Right ventricle myocardium superior (tissue), 1 donor: ENCODE data around the gene GPR84. TPM values are rescaled to one million over a fixed set of nuclear protein-coding genes. Genes with fewer than 3 reads are reported as not detected.
A peak's percentile ranks its signal among the peaks of the same experiment; 100 is the strongest.
"Not testable (repeated sequence)": the region's sequence is repeated elsewhere in the genome, so short reads cannot be mapped to it uniquely, and the experiment has no call there.

Source experiments
- ATAC-seq: fragments of 200-7000 bp; cut with Tn5 transposase; one replicate; pipeline ENCODE4 v1.9.1; 2020; ENCODE audit warnings: mild to moderate bottlenecking; ENCODE audit not compliant: poor library complexity
- DNase-seq: peaks from one replicate; pipeline ENCODE4 v3.0.0-alpha.2; 2020
- intact Hi-C: fragments of 100-400 bp; cut with DNase I; formaldehyde crosslinking; loops from one replicate; pipeline ENCODE4 v1.11.2; 2022
- total RNA-seq: library from RNA; stranded (reverse); fragmentation: NEBNext Ultra II Directional; extraction: Animal tissue kit (Norgen Biotek cat#: 25700); gene quantifications from one replicate; pipeline ENCODE4 v1.2.1, GENCODE V29; 2021
- donor health status: DM: no; HTN: yes; CAD: no; lungs with severe emphysema.

Gene GPR84
- total RNA-seq, 1 donor from 2014 or later, result not detected

DNA sequence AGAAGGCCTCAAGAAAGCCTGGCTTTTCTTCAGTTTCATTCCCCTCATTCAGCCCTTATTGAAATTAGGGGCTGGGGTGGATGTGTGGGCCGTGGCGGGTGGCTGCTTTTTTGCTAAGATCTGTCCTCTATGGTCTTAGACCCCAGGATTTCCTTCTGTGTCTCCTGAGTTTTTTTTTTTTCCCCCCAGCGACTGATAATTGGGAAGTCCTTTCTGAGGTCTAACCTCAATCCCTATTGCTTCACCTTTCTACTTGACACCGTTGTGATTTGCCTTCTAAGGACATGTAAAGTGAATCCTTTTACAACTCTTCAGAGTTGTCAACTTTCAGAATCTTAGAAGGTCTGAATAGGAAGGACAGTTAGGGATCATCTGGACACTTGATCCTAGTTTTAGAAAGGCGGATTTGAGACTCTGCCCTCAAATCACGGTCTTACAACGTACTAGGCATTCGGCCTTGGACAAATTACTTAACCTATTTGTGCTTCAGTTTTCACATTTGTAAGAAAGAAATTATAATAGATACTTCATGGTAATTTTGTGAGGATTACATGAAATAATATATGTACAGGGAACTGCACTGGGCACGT is 4.4 kb downstream of the GPR84 start:
- no peak for ATAC-seq
- no peak for DNase-seq
- intact Hi-C loops, result loop anchor here (5.0 kb wide), 2 partner anchors 68 to 143 kb away; no protein-coding TSS in a partner anchor

DNA sequence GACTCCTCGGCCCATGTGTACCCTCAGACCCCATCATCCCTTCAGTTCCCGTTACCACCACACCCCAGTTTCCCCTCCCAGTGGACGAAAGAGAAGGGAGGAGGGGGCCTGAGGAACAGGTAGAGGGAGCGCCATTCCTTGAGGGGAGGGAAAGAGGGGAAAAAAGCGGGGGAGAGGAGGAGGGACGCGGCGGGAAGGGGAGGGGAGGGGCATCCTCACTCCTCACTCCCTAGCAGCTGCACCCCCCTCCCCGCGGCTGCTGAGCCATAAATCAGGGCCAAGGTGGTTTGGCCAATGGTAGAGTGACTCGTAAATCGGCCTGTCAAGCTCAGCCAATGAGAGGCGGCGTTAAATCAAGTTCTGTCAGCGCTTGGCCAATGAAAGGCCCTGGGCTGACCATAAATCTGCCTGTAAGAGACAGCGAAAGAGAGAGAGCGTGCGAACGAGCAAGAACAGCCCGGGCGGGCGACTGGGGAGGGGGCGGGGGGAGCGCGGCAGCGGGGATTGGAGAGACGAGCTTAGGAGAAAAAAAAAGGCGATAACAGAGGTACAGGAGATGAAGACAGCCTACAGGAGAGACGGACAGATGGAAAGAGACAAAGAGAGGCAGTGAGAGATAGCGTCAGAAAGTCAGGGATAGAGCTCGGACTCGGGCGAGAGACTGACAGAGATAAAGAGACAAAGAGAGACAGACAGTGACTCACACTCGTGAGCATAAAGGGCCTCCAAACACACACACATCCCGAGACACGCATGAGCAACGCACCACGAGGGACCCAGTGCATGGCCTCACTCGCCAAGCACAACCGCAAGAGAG is 5.1 kb downstream of the GPR84 start:
- intact Hi-C loops, result loop anchor here (5.0 kb wide), 1 partner anchor 67 kb away; no protein-coding TSS in a partner anchor
- DNase-seq, result peak; percentile 97
- ATAC-seq, result peak; percentile 97

DNA sequence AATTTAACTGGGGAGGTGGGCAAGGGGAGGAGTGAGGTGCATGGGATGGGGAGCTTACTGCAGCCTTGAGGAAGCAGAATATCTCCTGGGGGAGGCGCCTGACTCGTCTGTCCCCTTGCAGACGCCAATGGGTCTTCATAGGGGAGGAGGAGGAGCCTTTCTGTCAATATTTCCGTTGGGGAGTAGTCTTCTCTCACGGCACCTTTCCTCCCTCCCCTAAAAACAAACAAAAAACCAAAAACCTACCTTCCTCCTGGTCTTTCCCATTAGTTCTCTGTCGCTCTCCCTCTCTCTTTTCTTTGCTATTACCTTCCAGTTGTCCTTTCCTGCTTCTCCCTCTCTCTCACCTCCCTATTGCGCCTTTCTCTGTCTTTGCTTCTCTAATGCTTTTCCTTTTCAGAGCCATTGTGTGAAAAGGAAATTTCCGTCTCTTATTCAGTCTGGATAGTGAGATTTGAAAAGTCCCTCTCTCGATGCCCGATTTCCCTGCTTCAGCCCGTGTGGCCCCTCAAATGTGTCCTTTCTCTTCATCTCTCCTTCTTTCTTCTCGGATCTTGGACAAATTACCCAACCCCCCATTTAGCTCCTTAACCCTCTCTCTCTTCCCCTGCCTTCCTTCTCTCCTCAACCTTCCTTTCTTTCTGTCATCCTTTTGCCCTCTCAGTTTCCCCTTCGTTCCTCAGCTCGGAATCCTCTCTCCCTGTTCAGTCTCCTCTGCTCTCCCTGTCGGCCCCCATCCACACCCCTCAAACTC is 5.9 kb downstream of the GPR84 start:
- intact Hi-C loops, result loop anchor here (5.0 kb wide), 1 partner anchor 66 kb away; no protein-coding TSS in a partner anchor
- no peak for ATAC-seq
- DNase-seq, result no peak

DNA sequence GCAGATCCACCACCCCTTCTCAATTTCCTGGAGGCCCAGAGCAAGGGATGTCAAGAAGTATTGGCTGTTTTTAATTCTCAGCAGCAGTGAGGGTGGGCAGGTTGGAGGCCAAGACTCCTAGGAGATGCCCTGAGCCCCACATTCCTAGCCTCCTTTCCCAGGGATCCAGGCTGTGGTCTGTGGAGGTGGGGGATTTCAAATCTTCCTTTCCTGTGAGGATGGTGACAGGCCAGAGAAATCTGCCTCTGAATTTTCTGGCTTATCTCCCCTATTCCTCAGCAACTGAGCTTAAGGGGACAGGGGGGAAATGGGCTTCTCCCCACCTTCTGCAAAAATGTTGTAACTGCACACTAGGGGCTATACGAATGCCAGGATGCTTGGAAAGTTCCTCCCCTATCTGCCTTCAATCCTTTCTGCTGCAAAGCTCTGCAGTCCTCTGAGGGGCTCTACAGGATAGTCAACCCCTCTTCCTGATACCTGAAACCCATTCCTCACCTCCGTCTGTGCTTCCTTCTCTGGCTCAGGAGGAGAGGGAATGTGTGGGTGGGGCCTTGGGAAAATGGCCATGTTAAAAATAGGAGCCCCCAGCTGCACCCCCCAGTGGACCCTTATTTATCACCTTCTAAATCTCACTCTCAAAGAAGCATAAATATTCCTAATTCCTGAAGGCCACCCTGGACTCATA is 6.6 kb downstream of the GPR84 start:
- DNase-seq, result no peak
- intact Hi-C loops, result loop anchor here (5.0 kb wide), 1 partner anchor 65 kb away; no protein-coding TSS in a partner anchor
- no peak for ATAC-seq

DNA sequence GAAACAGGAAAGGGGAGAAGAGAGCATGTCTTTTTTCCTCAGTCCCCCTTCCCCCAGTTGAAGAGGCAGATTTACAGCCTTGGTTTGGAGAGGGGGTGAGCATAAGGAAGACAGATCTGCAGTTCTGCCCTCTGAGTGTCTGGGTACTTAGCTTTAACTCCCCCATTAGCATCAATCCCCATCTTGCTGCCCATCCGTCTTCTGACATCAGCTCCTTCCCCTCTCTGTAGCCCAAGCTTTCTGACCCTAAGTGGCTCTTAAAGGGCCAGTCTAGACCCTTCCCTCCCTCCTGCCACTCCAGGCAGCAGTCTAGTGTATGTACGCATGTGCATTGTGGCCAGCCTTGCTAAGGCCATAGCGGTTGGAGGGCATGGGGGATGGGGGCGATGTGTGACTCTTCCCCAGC is 7.3 kb downstream of the GPR84 start:
- ATAC-seq (no peak), DNase-seq (no peak)
- intact Hi-C loops, result loop anchor here (5.0 kb wide), 1 partner anchor 65 kb away; no protein-coding TSS in a partner anchor

DNA sequence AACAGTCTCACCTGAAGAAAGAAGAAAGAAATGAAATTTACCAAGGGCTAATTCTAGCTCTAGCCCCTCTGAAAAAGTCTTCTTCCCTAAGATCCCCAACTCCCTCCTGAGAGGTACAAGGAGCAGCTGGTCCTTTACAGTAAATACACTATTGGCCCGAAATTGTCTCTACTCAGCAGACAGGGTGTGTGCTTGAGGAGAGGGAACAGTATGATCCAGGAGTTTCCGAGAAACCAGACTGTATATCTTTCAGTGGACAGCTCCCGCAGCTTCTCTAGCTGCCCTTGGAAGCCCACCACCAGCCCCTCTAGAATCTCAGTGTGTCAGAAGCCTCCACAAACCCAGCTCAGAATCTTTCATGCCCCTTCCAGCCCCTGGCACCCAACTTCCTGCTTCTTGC is 8.1 kb downstream of the GPR84 start:
- no peak for ATAC-seq
- intact Hi-C loops, result loop anchor here (5.0 kb wide), 1 partner anchor 64 kb away; no protein-coding TSS in a partner anchor
- DNase-seq, result no peak

DNA sequence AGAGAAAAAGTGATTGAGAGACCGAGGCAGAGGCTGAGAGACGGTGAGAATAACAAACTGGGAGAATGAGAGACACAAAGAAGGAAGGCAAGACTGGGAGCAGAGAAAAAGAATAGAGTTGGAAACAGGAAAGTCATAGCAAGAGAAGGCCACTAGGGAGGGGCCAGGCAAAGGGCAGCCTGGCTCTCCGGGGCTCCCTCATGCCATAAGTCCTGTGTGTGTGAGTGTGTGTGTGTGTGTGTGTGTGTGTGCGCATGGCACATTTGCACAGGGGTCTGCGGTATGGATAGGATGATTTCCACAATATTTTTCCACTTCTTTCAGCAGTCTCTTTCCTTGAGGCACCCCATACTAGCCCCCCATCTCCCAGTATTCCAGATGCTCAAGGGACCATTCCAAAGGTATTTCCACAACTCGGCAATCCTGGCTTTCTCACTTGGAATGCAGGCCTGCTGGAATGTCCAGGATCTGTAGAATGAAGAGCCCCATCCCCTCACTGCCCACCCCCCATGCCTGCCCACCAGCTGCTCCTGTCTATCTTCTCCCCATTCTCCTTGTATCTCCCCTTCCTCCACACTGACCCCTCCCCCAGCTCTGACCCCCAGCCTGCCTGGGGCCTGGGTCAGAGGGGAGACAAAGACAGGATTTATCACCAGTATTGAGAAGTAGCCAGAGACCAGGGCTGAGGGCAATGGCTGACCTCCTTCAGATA is 9.0 kb downstream of the GPR84 start:
- no peak for DNase-seq
- no peak for ATAC-seq
- intact Hi-C loops, result loop anchor here (5.0 kb wide), 1 partner anchor 63 kb away; no protein-coding TSS in a partner anchor

DNA sequence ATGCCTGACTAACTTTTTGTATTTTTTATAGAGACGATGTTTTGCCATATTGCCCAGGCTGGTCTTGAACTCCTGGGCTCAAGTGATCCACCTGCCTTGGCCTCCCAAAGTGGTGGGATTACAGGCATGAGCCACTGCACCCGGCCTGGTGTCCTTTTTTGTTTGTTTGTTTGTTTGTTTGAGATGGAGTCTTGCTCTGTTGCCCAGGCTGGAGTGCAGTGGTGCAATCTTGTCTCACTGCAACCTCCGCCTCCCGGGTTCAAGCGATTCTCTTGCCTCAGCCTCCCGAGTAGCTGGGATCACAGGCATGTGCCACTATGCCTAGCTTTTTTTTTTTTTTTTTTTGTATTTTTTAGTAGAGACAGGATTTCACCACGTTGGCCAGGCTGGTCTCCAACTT is 10.0 kb downstream of the GPR84 start:
- DNase-seq, intact Hi-C loops, ATAC-seq: not testable (repeated sequence)

DNA sequence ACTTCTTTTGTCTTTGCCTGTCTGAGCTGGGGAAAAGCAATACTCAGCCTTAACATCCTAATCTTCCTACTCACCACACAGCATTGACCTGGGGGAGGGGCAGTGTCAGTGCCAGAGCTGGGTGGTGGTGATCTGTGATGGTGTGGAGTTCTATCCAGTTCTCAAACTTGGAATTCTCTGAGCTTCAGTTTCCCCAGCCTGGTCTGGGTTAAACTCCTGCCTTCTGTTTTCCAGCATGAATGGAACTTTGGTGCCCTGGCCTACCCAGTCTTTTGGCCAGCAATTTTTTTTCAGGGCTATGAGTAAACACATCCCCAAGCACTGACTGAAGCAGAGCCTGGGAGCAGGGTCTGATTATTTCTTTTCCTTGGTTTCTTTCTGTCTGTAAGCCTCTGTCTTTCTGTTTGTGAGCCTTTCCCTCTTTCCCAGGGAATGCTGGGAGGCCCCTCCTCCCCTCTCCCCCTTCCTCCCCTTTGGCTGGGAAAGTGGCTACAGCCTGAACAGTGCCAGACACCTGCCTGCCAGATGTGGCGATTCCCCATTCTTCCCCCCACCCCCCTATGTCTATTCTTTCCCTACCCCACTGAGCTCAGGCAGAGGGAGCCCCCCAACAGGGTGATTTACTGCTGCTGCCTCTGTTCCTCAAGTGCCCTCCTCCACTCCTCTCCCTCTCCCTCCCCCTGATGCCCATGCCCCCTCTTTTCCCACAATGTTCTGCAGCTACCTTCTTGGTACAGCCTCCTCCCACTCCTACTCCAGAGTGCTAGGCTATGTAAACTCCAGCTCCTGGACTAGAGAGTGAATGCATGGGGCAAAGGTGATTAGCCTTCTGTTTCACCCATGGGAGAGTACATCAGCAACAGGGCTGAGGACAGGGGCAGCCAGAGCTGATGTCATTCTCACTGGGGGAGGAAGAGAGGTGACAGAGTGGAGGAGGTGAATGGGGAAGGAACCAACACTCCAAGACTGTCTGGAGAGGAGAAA is 11.1 kb downstream of the GPR84 start:
- intact Hi-C loops, result no loop called here
- DNase-seq (no peak), ATAC-seq (peak; percentile 48)

DNA sequence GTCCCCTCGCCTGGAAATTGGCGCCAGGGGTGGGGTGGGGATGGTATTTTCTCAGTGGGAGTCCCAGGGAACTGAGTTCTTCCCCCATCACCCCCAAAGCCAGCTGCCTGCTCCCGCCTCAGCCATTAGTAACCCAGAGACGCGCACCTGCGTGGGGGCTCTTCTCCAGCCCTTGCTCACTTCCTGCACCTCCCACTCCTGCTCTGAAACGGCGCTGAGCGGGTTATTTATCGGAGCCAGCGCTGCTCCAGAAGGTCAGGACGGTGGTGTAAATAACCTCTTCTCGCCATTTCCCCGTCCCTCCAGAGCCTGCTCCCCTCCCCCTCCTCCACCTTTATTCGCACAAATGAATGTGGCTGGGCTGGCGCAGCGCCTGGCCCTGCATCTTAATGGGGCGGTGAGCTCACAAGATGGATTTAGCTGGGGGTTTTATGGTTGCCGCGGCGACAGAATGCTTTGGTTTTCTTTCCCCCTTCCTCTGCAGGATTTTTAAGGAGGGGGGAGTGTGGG is 12.2 kb downstream of the GPR84 start:
- ATAC-seq, result peak; percentile 76
- intact Hi-C loops, result no loop called here
- DNase-seq, result peak; percentile 73

DNA sequence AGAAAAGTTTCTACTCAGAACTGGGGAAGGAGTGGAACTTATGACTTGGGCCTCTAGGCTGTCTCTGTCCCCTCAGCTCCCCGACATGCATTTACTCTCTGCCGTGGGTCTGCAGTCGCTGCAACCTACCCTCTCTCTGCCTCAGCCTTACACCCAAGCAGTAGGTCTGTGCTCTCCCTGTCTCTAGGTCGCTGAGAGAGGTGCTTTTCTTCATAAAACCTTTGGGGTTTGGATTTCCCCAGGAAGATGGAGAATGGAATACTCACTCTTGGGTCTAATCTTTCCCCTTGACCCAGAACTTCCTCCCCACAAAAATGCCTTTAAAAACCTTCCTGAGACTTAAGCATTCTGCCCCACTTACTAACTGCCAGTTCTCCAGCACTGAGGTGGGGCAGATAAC is 12.9 kb downstream of the GPR84 start:
- no peak for DNase-seq
- ATAC-seq, result no peak
- intact Hi-C loops, result no loop called here

DNA sequence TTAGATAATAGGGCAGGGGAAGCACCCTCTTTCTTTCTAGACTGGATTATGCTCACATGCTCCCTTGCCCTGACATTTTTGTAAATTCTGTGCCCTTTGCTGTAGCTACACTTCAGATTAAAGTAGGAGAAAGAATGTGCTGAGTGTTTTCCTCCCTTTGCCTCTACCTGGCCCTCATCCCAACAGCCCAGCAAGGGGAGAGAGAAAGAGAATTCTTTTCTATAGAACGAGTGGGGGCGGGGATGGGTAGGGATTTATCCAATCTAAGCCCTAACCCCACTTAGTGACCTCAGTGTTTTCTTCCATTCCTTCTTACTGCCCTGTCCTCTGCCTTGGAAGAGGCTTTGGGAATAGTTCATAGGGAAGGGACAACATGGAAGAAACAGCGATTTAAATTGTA is 13.5 kb downstream of the GPR84 start:
- no peak for DNase-seq
- intact Hi-C loops, result no loop called here
- ATAC-seq, result no peak

DNA sequence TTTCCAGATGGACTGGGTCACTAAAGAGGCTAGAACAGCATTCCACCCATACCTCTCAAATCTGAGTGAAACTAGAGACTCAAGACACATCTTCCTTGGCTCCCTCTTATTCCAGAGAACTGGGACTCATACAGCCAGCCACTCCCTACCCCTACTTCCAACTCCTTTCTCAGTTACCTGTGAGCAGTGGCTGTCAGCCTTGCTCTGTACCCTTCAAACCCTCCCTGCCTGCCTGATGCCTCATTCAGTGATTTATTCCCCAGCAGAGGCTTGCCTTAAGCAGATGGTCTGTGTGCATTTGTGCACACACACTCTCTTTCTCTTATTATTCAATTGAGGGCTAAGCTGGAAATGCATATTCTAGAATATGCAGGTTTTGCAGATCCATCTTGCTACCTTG is 14.6 kb downstream of the GPR84 start:
- intact Hi-C loops, result no loop called here
- no peak for DNase-seq
- ATAC-seq, result no peak

DNA sequence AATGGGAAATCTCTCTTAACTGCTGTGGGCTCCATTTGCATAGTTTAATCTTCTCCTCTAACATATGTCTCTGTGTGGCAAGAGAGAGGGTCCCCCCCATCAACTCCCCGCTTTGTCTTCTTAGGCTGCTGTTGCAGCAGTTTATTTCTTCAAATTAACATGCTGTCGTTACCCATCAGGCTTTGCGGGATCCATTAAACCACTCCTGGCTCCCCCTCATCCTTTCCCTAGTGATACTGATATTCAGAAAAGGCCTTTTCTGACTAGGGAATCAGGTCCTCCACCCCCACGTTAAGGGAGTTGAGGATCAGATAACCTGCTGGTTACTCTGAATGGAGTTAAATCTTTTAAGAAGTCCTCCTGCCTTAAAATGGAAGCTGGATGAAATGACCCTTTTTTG is 15.2 kb downstream of the GPR84 start:
- ATAC-seq (no peak), DNase-seq (no peak)
- intact Hi-C loops, result no loop called here

DNA sequence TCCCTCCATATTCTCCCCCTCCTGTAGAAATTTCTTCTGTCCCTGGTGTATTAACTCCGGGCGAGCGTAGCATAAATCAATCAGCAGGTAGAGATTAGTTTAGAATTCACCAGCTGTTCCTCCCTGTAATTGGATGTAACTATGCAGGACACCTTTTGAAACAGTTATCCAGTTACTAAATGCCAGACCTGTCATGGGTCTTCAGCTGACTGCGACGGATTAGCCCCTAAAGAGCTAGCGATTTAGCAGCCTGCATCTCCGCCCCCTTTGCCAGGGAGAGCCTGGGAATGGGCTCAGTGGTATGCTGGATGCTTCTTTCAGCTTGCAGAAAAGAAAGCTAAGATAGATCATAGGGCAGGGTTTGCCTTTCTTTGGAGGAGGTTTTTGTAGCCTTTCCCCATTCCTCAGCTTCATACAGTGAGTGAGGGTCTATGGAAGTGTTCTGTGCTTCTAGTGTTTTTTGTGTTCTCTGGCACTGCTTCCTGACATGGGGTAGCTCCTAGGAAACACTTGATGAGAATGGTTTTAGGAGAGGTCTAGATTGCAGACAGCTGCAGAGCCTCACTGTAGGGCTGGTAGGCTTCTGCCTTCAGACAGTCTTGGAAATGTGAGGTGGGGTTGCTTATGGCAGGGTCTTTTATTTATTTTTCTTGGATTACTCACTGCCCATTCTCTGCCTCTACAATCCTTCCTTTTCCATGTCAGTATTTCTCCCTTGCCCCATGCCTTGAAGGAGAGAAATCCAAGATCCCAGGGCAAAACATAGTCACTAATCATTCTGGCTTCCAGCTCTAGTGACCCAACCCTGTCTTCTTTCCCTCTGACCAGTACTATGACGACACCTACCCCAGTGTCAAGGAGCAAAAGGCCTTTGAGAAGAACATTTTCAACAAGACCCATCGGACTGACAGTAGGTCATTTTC is 22.6 kb downstream of the GPR84 start:
- no peak for ATAC-seq
- DNase-seq, result no peak
- intact Hi-C loops, result no loop called here

DNA sequence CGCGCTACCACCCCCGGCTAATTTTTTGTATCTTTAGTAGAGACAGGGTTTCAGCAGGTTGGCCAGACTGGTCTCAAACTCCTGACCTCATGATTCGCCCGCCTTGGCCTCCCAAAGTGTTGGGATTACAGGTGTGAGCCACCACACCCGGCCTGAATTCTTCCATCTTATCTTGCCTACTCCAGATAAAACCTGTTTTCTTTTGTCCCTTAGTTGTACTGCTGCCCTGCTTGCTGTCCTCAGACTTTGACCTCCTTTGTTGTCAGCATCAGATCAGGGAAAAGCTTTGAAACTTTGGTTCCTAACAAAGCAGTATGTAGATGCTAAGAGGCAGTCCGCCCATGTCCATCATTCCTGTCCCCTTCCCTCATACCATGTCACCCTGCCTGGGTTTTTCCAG is 23.4 kb downstream of the GPR84 start:
- ATAC-seq, result no peak
- intact Hi-C loops, result no loop called here
- DNase-seq, result no peak
